ENCODE results near the gene CSMD2.

CSMD2 gene

DNA sequence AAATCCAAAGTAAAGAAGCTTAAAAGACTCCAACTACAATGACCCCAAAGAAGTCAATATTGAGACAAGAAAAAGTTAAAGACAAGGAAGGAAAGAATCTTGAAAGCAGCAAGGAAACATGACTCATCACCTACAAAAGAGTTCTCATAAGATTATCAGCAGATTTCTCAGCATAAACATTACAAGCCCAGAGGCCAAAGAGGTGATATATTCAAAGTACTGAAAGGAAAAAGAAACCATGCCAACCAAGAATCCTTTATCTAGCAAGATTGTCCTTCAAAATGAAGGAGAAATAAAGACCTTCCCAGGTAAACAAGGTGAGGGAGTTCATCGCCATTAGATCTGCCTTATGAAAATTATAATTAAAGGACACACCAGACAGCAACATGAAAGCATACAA, 49.8 kb downstream of the CSMD2 start:
- TF ChIP-seq, protein P1, sequence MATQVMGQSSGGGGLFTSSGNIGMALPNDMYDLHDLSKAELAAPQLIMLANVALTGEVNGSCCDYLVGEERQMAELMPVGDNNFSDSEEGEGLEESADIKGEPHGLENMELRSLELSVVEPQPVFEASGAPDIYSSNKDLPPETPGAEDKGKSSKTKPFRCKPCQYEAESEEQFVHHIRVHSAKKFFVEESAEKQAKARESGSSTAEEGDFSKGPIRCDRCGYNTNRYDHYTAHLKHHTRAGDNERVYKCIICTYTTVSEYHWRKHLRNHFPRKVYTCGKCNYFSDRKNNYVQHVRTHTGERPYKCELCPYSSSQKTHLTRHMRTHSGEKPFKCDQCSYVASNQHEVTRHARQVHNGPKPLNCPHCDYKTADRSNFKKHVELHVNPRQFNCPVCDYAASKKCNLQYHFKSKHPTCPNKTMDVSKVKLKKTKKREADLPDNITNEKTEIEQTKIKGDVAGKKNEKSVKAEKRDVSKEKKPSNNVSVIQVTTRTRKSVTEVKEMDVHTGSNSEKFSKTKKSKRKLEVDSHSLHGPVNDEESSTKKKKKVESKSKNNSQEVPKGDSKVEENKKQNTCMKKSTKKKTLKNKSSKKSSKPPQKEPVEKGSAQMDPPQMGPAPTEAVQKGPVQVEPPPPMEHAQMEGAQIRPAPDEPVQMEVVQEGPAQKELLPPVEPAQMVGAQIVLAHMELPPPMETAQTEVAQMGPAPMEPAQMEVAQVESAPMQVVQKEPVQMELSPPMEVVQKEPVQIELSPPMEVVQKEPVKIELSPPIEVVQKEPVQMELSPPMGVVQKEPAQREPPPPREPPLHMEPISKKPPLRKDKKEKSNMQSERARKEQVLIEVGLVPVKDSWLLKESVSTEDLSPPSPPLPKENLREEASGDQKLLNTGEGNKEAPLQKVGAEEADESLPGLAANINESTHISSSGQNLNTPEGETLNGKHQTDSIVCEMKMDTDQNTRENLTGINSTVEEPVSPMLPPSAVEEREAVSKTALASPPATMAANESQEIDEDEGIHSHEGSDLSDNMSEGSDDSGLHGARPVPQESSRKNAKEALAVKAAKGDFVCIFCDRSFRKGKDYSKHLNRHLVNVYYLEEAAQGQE (IDR thresholded peaks at IDR 0.05; ENCODE audit: insufficient read depth in 1 of 2, low read depth in 2 of 2, low read length in 2 of 2), result no peak
- TF ChIP-seq SIN3A (IDR thresholded peaks at IDR 0.05; ENCODE audit: borderline replicate concordance, insufficient read depth, low read length), result no peak
- no peak for TF ChIP-seq POLR2AphosphoS5 (IDR thresholded peaks at IDR 0.05; ENCODE audit: low read depth, low read length)
- no peak for TF ChIP-seq FOXP2 (optimal IDR thresholded peaks at IDR 0.05; ENCODE audit: borderline replicate concordance, extremely low read depth, extremely low read length, insufficient read depth)
- TF ChIP-seq TAF1 (IDR thresholded peaks at IDR 0.05; ENCODE audit: borderline replicate concordance, insufficient read depth, low read length), result no peak

- TF ChIP-seq TAF1 (IDR thresholded peaks at IDR 0.05; ENCODE audit: borderline replicate concordance, insufficient read depth, low read length) (no peak), SIN3A (IDR thresholded peaks at IDR 0.05; ENCODE audit: borderline replicate concordance, insufficient read depth, low read length) (no peak), POLR2AphosphoS5 (IDR thresholded peaks at IDR 0.05; ENCODE audit: low read depth, low read length) (no peak), FOXP2 (optimal IDR thresholded peaks at IDR 0.05; ENCODE audit: borderline replicate concordance, extremely low read depth, extremely low read length, insufficient read depth) (no peak)
- TF ChIP-seq, protein P1 (IDR thresholded peaks at IDR 0.05; ENCODE audit: insufficient read depth in 1 of 2, low read depth in 2 of 2, low read length in 2 of 2), result no peak
Measured at GRCh38 chr1:34113887-34114286, 51.1 kb downstream of the CSMD2 start.

DNA sequence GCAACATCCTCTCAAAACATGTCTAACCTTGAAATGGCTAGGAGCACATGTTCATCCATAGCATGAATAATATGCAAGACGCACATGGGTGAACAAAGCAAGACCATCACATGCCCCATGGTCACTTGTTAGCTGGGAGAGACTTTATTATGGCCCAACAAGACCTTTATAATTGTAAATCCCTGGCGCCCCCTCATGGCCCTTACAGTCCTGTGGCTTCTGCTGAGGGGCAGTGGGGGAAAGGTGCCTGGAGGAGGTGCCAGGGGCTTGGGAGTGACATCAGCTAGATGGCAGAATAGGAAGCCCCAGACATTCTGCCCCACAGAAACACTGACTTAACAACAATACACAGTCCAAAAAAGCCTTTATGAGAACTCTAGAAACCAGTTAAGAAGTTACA, 51.7 kb downstream of the CSMD2 start:
- TF ChIP-seq FOXP2 (optimal IDR thresholded peaks at IDR 0.05; ENCODE audit: borderline replicate concordance, extremely low read depth, extremely low read length, insufficient read depth) (no peak), POLR2AphosphoS5 (IDR thresholded peaks at IDR 0.05; ENCODE audit: low read depth, low read length) (no peak), TAF1 (IDR thresholded peaks at IDR 0.05; ENCODE audit: borderline replicate concordance, insufficient read depth, low read length) (no peak), SIN3A (IDR thresholded peaks at IDR 0.05; ENCODE audit: borderline replicate concordance, insufficient read depth, low read length) (no peak)

DNA sequence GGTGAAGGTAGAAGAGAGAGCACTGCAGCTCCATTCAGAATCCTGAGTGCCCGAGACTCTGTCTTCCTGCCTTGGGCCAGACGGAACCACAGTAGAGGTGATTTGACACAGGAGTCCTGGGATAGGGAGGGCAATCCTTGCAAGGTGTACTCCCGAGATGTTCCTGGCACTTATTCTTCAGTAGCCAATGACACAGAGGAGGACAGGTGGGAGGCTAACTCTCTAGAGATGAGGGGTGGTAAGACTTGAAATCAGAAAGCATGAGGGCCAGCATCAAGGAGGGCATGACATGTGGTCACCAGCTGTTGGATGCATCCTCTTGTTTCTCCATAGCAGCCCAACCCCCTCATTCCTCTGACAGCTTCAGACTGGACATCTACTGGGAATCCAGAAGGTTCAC, 56.3 kb downstream of the CSMD2 start:
- TF ChIP-seq, protein P1 (IDR thresholded peaks at IDR 0.05; ENCODE audit: insufficient read depth in 1 of 2, low read depth in 2 of 2, low read length in 2 of 2), result no peak

GRCh38 chr1:34108269-34108668, 56.8 kb downstream of the CSMD2 start:
- TF ChIP-seq SIN3A (IDR thresholded peaks at IDR 0.05; ENCODE audit: borderline replicate concordance, insufficient read depth, low read length) (no peak), FOXP2 (optimal IDR thresholded peaks at IDR 0.05; ENCODE audit: borderline replicate concordance, extremely low read depth, extremely low read length, insufficient read depth) (no peak), POLR2AphosphoS5 (IDR thresholded peaks at IDR 0.05; ENCODE audit: low read depth, low read length) (no peak)
- TF ChIP-seq, protein P1 (IDR thresholded peaks at IDR 0.05; ENCODE audit: insufficient read depth in 1 of 2, low read depth in 2 of 2, low read length in 2 of 2), result peak in 1 of 2 experiments; percentile 81; a peak in 2 of 4 replicates

Data from PFSK-1 (cell line).